Measurements from ENCODE around the gene KMT2E.
"Not testable (repeated sequence)": the region's sequence is repeated elsewhere in the genome, so short reads cannot be mapped to it uniquely, and the experiment has no call there.

GRCh38 chr7:104987403-104987802 is 26.6 kb upstream of the KMT2E start:
- not testable (repeated sequence) for TF ChIP-seq CTCF (IDR thresholded peaks at IDR 0.05; ENCODE audit: insufficient read depth, low read depth, low read length); EZH2 (IDR thresholded peaks at IDR 0.05; ENCODE audit: insufficient read depth, low read length)
